ENCODE measurements around the gene HCFC1.

Gene HCFC1

GRCh38 chrX:153927922-153928760 is 43.5 kb downstream of the HCFC1 start:
- peak; percentile 73 for DNase-seq (ENCODE audit: extremely low spot score, insufficient read length, low read depth)

GRCh38 chrX:153927672-153927921 is 44.0 kb downstream of the HCFC1 start:
- DNase-seq (ENCODE audit: extremely low spot score, insufficient read length, low read depth) (no peak), FAIRE-seq (no peak)

More at GRCh38 chrX:153927922-153928760, 43.5 kb downstream of the HCFC1 start:
- peak; percentile 100 for FAIRE-seq

GRCh38 chrX:153926858-153927671 is 44.6 kb downstream of the HCFC1 start:
- DNase-seq (ENCODE audit: extremely low spot score, insufficient read length, low read depth) (no peak), FAIRE-seq (peak; percentile 99)

GRCh38 chrX:153926552-153926857 is 45.1 kb downstream of the HCFC1 start:
- FAIRE-seq: no peak
- no peak for DNase-seq (ENCODE audit: extremely low spot score, insufficient read length, low read depth)

- no peak for DNase-seq (ENCODE audit: extremely low spot score, insufficient read length, low read depth)
- FAIRE-seq: no peak
These were observed 45.7 kb downstream of the HCFC1 start, which contains the start of gene ARHGAP4 for GRCh38 chrX:153925739-153926551. Gene ARHGAP4 (minus strand): TSS chrX:153926264. CDS start chrX:153926202, 62 bp downstream.

- DNase-seq (ENCODE audit: extremely low spot score, insufficient read length, low read depth) (no peak), FAIRE-seq (peak; percentile 98)
These were observed 46.3 kb downstream of the HCFC1 start for GRCh38 chrX:153925387-153925738.

- FAIRE-seq: no peak
- no peak for DNase-seq (ENCODE audit: extremely low spot score, insufficient read length, low read depth)
These were observed 47.3 kb downstream of the HCFC1 start for GRCh38 chrX:153924149-153924861.

GRCh38 chrX:153922932-153923857 is 48.4 kb downstream of the HCFC1 start:
- FAIRE-seq (peak; percentile 62), DNase-seq (ENCODE audit: extremely low spot score, insufficient read length, low read depth) (no peak)

GRCh38 chrX:153921511-153922446 is 49.8 kb downstream of the HCFC1 start:
- FAIRE-seq (no peak), DNase-seq (ENCODE audit: extremely low spot score, insufficient read length, low read depth) (no peak)

- FAIRE-seq (no peak), DNase-seq (ENCODE audit: extremely low spot score, insufficient read length, low read depth) (no peak)
These were observed 50.5 kb downstream of the HCFC1 start for GRCh38 chrX:153921070-153921469.

GRCh38 chrX:153920546-153920945 is 51.1 kb downstream of the HCFC1 start:
- FAIRE-seq (no peak), DNase-seq (ENCODE audit: extremely low spot score, insufficient read length, low read depth) (no peak)

GRCh38 chrX:153919281-153919680 is 52.3 kb downstream of the HCFC1 start:
- FAIRE-seq: no peak

GRCh38 chrX:153917869-153918268 is 53.7 kb downstream of the HCFC1 start:
- FAIRE-seq (no peak), DNase-seq (ENCODE audit: extremely low spot score, insufficient read length, low read depth) (no peak)

More at GRCh38 chrX:153919281-153919680, 52.3 kb downstream of the HCFC1 start:
- no peak for DNase-seq (ENCODE audit: extremely low spot score, insufficient read length, low read depth)

GRCh38 chrX:153913701-153914100 is 57.9 kb downstream of the HCFC1 start:
- DNase-seq (ENCODE audit: extremely low spot score, insufficient read length, low read depth) (no peak), FAIRE-seq (no peak)

GRCh38 chrX:153913211-153913610 is 58.4 kb downstream of the HCFC1 start:
- DNase-seq (ENCODE audit: extremely low spot score, insufficient read length, low read depth) (no peak), FAIRE-seq (no peak)

GRCh38 chrX:153911798-153912197 is 59.8 kb downstream of the HCFC1 start:
- no peak for DNase-seq (ENCODE audit: extremely low spot score, insufficient read length, low read depth)
- FAIRE-seq: no peak

- no peak for DNase-seq (ENCODE audit: extremely low spot score, insufficient read length, low read depth)
- no peak for FAIRE-seq
These were observed 61.2 kb downstream of the HCFC1 start for GRCh38 chrX:153910446-153910845.

- no peak for FAIRE-seq
- no peak for DNase-seq (ENCODE audit: extremely low spot score, insufficient read length, low read depth)
These were observed 61.6 kb downstream of the HCFC1 start for GRCh38 chrX:153909980-153910360.

Measured in GM18507 (cell line).